ENCODE data around the gene P2RX2. TPM values are rescaled to one million over a fixed set of nuclear protein-coding genes. Genes with fewer than 3 reads are reported as not detected.

The P2RX2 gene
- polyA plus RNA-seq, 2 of the 4 experiments (the other 2 are of a cell fraction), result not detected

GRCh38 chr12:132569856-132570480 is 48.6 kb upstream of the P2RX2 start:
- ChIA-PET CTCF (interaction anchor here (1.3 to 4.6 kb wide), 3 partner anchors 9 to 155 kb away, joined by 4 to 40 read pairs (median 8); no protein-coding TSS in a partner anchor), POLR2A (no interaction called here)
- Histone ChIP-seq H3K27ac (no peak overlapping the region), H3K4me3 (no peak overlapping the region), H3K4me2 (no peak overlapping the region), H3K9me3 (no peaks in the 10 kb centered on the region), H3K4me1 (no peaks in the 10 kb centered on the region)
- no peak for DNase-seq (ENCODE audit: low read depth in 1 of 2, low spot score in 1 of 2)
- TF ChIP-seq HMGXB4 (CRISPR knock-in tag; IDR thresholded peaks at IDR 0.05; ENCODE audit: borderline replicate concordance) (no peak), TP53 (CRISPR knock-in tag; IDR thresholded peaks at IDR 0.05) (no peak)
- no peak for FAIRE-seq
- no peak for ATAC-seq
- WGBS (ENCODE audit: missing lambda C conversion rate), result 97% methylated on average over 23 of the region's 55 CpGs

GRCh38 chr12:132570635-132571034 is 47.9 kb upstream of the P2RX2 start:
- POLR2A ChIA-PET, result no interaction called here
- CTCF ChIA-PET, result no interaction called here
- DNase-seq (ENCODE audit: low read depth in 1 of 2, low spot score in 1 of 2) (no peak), ATAC-seq (no peak), FAIRE-seq (no peak)
- TF ChIP-seq PHF8 (IDR thresholded peaks at IDR 0.05; ENCODE audit: borderline replicate concordance, low read depth), result no peak
- no peak for TF ChIP-seq HOXB5 (CRISPR knock-in tag; IDR thresholded peaks at IDR 0.05)
- WGBS (ENCODE audit: missing lambda C conversion rate), result 97% methylated on average over 11 of the region's 26 CpGs
- Histone ChIP-seq H3K4me2 (no peak overlapping the region), H3K27ac (no peak overlapping the region), H3K9me3 (no peaks in the 10 kb centered on the region), H3K4me3 (no peak overlapping the region), H3K4me1 (no peaks in the 10 kb centered on the region)

- DNase-seq (ENCODE audit: low read depth in 1 of 2, low spot score in 1 of 2) (no peak), ATAC-seq (no peak), FAIRE-seq (no peak)
- Histone ChIP-seq H3K27ac (no peak overlapping the region), H3K9me3 (no peaks in the 10 kb centered on the region), H3K4me3 (no peak overlapping the region), H3K4me1 (no peaks in the 10 kb centered on the region), H3K4me2 (no peak overlapping the region)
- no peak for TF ChIP-seq GATA3 (IDR thresholded peaks at IDR 0.05; ENCODE audit: borderline replicate concordance)
- TF ChIP-seq CHD4 (IDR thresholded peaks at IDR 0.05; ENCODE audit: borderline replicate concordance), result no peak
- no peak for TF ChIP-seq USF2 (IDR thresholded peaks at IDR 0.05)
- TF ChIP-seq HOXB5 (CRISPR knock-in tag; IDR thresholded peaks at IDR 0.05), result no peak
- TF ChIP-seq JUNB (IDR thresholded peaks at IDR 0.05), result no peak
- TF ChIP-seq RNF2 (IDR thresholded peaks at IDR 0.05; ENCODE audit: borderline replicate concordance, low read depth), result no peak
- TF ChIP-seq HOXB13 (CRISPR knock-in tag; IDR thresholded peaks at IDR 0.05; ENCODE audit: low read depth), result no peak
- TF ChIP-seq ZSCAN20 (CRISPR knock-in tag; IDR thresholded peaks at IDR 0.05), result no peak
- TF ChIP-seq EHF (CRISPR knock-in tag; IDR thresholded peaks at IDR 0.05), result no peak
- no peak for TF ChIP-seq CBX8 (IDR thresholded peaks at IDR 0.05)
- no peak for TF ChIP-seq NPAS2 (CRISPR knock-in tag; IDR thresholded peaks at IDR 0.05; ENCODE audit: borderline replicate concordance)
- TF ChIP-seq POLR2A (IDR thresholded peaks at IDR 0.05; ENCODE audit: low read length), result no peak
- no peak for TF ChIP-seq POLR2AphosphoS2 (conservative IDR thresholded peaks at IDR 0.05; ENCODE audit: low read length)
- POLR2A ChIA-PET, result no interaction called here
- CTCF ChIA-PET, result no interaction called here
- 94% methylated on average over 27 of the region's 27 CpGs for WGBS (ENCODE audit: missing lambda C conversion rate)
These were observed 47.5 kb upstream of the P2RX2 start for GRCh38 chr12:132571051-132571450.

GRCh38 chr12:132571598-132571997 is 47.0 kb upstream of the P2RX2 start:
- DNase-seq (ENCODE audit: low read depth in 1 of 2, low spot score in 1 of 2) (no peak), ATAC-seq (peak in 1 of 2 experiments; percentile 2; a peak in 1 of 6 replicates), FAIRE-seq (no peak)
- no peaks in the 10 kb centered on the region for H3K9me3 ChIP-seq
- ChIA-PET CTCF (interaction anchor here (1.8 kb wide), 1 partner anchor 10 kb away, joined by 3 read pairs; no protein-coding TSS in a partner anchor), POLR2A (no interaction called here)
- H3K4me1 ChIP-seq, result no peaks in the 10 kb centered on the region
- 86% methylated on average over 11 of the region's 20 CpGs for WGBS (ENCODE audit: missing lambda C conversion rate)
- no peak overlapping the region for H3K4me3 ChIP-seq
- no peak overlapping the region for H3K27ac ChIP-seq
- no peak overlapping the region for H3K4me2 ChIP-seq
- TF ChIP-seq JUNB (IDR thresholded peaks at IDR 0.05) (no peak), HOXB5 (CRISPR knock-in tag; IDR thresholded peaks at IDR 0.05) (no peak), NPAS2 (CRISPR knock-in tag; IDR thresholded peaks at IDR 0.05; ENCODE audit: borderline replicate concordance) (no peak)

All from A549 (cell line).